GM21737 (cell line): ENCODE data around the gene FHAD1.
A peak's percentile ranks its signal among the peaks of the same experiment; 100 is the strongest.

Experiments
- ATAC-seq: cut with Tn5 transposase; IDR thresholded peaks from one replicate; pipeline ENCODE4 v1.9.1; 2021; ENCODE audit warnings: mild to moderate bottlenecking, moderate library complexity; ENCODE audit not compliant: unreplicated experiment

Gene FHAD1

DNA sequence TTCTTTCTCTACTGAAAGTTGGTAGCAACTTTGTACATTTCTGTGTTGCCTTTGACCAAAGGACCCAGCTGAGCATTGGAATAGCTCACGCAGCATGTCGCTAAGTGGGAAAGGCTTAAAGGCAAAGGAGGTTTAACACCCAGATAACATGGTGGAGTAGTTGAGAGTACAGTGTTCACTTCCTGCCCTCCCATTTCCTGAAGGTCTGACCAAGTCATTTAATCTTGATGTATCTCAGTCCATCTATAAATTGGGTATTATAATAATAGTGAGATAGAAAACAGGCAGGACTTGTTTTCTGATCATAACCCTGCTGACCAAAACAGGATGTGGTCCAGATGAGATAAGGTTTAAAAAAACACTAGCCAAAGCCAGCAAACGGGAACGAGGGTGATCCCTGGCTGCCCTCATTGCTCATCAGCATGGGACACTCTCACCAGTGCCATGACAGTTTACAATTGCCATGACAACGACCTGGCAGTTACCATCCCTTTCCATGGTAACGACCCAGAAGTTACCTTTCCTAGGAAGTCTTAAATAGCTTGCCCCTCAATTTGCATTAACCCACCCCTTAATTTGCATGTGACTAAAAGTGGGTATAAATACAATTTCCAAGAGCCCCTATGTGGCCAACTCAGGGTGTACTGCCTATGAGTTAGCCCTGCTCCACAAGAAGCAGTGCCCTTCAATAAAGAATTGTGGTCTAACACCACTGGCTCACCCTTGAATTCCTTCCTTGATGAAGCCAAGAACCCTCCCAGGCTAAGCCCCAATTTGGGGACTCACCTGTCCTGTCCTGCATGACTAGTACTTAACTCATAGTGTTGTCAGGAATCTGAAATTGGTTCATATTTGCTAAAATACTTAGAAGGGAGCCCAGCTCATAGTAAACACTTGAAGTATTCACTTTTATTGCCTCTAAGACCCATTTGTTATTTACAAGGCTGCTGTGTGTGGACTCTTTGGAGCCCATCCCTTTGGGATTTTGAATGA, 28.4 kb upstream of the FHAD1 start:
- ATAC-seq: no peak

DNA sequence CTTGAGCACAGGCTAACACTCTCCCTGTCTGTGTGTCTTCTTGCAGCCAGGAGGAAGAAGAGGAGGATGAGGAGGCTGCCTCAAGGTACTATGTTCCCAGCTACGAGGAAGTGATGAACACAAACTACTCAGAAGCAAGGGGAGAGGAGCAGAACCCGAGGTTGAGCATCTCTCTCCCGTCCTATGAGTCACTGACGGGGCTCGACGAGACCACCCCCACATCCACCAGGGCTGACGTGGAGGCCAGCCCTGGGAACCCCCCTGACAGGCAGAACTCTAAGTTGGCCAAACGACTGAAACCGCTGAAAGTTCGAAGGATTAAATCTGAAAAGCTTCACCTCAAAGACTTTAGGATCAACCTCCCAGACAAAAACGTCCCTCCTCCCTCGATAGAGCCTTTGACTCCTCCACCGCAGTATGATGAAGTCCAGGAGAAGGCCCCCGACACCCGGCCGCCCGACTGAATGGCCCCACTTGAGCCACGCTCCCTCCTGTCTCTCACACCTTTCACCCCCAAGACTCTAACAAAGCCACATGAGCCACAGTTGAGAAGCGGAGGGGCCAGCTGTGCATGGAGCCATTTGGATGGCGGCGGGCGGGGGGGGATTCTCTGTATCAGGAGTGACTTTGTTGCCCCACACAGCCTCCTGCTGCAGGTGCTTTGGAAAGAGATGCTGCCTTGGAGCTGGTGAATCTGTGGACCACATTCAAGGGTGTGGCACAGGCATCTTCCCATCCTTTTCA, 27.6 kb upstream of the FHAD1 start:
- ATAC-seq: no peak

DNA sequence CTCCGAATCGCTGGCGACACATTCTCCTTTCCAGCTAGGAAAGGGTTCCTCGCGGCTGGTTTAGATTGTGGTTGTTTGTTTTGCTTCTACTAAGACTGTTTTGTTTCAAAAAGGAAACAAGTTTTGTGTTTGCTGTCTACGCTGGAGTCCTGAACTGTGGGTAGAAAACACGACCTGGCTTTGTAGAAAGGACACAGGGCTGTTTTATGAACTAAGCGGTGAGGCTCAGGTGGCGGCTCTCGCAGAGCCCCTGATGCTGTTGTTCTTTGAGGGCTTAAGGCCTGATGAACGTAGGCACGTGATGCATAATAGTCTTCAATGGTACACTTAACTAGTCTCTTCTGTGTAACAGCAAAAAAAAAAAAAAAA, 27.0 kb upstream of the FHAD1 start:
- no peak for ATAC-seq

DNA sequence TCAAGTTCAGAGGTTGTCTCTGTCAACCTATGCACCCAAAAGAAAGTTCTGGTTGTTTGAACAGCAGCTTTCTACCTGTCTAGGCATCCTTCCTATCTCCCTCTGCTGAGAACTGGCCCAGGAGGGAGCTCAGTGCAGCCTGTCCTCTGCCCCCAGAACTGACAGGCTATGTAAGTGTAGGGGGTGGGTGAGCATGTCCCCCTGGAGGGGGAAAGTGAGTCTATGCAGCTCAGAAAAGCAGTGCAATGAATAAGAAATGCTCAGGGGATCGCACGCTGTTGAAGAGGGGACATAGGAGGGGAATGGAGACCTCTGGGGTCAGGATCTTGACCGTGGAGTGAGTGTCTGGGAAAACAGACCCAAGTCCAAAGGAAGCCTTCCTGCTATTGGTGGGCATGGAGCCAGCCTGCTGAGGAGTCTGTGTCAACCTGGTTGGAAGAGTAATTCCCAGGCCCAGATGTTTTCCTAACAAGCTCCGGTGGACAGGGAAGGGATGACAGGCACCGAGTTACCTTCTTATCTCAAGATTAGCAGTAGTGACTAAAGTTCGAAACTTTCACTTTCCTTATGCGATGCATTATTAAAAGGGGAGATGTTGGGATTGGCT, 26.1 kb upstream of the FHAD1 start:
- ATAC-seq: no peak

DNA sequence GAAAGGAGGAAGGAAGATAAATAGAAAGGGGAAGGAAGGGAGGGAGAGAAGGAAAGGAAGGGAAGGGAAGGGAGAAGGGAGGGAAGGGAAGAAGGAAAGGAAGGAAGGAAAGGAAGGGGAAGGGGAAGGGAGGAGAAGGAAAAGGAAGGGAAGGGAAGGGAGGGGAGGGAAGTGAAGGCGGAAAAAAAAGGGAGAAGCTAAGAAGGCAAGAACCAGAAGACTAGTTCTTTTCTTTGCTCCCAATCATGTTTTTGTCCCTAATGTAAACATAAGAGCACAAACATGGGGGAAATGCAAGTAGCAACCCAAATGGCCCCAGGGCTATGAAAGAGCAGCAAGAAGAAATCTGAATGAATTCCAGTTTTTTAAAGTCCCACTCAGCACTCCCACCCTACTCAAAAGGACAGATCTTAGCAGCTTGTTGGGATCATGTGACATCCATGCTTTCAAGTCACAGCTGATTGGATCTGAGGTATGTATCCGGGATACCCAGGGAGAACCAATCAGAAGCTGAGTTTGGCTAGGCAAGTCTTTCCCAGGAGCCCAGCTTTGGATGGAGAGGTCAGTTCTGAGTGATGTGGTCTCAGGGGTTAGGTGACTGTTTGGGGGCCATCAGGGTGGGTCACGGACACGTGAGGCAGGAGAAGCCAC, 24.2 kb upstream of the FHAD1 start:
- ATAC-seq: no peak

DNA sequence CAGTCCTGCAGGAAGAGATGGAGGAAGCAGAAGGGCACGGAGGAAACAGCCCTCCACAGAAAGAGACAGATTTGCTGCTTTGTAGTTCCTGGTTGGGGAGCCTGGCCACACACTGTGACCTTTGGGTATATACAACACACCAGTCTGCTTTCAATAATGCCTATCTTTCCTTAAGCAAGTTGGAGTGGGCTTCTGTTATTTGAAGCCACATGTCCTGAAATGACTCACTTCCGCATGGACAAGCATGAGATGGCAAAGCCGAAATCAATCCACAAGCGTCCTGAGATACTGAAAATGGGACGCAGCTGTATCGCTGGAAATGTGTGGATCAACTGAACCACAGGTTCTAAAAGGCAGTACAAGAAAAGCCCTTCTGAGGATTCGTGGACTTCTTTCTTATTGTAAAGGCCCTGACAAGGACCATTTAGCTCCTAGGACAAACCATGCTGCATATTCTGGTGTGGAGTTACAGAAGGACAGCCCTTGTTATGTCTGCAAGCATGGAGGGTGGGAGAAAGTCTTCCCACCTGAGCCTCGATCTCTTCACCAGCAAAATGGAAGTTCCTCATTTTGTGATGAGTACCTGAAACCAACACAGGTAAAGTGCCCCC, 22.7 kb upstream of the FHAD1 start:
- ATAC-seq: no peak

DNA sequence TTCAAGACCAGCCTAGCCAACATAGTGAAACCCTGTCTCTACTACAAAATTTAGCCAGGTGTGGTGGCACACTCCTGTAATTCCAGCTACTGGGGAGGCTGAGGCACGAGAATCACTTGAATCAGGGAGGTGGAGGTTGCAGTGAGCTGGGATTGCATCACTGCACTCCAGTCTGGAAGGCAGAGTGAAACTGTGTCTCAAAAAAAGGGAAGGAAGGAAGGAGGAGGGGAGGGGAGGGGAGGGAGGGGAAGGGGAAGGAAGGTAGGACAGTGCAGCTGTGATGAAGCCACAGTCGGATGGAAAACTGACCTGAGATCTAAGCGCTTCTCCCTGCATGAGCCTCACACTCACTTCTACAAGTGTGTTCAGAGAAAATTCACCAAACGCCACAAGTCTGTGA, 22.0 kb upstream of the FHAD1 start:
- no peak for ATAC-seq

DNA sequence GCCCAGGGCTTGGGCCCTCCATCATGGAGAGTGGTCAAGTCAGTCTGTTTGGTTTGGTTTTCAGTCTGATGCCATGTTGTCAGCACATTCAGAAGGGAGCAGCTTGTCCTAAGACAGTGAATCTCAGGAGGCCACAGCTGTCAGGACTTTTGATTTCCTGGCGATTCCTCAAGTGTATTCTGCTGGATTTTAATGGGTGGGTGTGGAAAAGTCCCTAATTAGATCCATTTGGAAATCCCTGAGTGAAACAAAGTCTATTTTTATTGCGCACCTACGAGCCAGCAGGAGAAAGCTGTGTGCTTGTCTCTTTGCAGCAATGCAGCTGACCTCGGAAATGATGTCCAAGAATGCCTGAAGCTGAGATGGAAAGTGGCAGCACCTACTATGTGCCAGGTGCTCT, 21.6 kb upstream of the FHAD1 start:
- ATAC-seq: no peak

DNA sequence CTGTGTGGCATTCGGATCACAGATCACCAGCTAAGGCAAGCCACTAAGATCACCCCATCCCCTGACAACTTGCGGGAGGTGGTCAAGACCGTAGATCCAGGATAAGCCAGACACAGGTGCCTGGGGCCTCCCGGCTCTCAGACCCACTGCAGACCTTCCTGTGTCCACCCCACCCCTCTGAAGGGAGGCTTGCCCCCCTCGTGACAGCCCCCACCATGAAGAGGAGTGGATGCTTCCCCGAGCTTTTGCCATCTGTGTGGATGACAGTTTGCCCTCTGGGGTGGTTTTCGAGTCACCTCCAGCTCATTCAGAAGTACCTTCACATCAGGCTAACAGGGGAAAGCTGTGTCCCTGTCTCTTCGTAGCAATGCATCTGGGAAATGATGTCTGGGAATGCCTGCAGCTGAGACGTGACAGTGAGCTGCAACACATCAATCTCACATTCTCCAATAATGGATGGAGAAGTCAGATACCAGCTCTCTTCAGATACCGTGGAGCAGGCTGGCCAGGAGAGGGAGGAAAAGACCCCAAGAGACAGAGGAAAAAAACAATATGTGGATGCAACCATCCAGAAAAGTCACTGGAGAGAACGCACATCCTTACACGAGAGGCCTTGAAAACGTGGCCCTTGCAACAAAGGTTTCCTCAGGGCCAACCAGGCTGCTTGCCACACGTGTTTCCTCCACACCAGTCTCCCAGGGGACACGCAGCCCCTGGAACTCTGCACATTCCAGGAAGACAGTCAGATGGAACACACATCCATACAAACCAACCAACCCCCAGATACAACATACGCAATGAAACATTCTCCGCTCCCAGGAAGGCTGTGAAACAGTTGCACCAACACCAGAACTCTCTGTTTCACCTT, 20.4 kb upstream of the FHAD1 start:
- no peak for ATAC-seq

DNA sequence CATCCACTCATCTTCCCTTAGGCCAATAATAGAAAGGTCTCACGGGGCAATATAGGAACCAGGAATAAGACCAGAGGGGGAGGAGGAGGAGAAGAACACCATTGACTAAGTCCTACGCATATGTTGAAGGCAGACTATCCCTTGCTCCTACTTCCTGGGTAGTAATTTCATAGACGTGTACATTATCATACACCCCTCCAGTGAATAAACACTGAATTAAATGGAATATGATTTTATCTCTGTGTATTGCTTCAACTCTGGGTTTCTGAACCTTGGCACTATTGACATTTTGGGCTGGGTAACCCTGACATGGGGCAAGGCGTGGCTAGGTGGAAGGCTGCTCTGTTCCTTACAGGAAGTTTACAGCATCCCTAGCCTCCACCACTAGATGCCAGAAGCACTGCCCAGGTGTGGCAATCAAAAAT, 17.3 kb upstream of the FHAD1 start:
- ATAC-seq: no peak

DNA sequence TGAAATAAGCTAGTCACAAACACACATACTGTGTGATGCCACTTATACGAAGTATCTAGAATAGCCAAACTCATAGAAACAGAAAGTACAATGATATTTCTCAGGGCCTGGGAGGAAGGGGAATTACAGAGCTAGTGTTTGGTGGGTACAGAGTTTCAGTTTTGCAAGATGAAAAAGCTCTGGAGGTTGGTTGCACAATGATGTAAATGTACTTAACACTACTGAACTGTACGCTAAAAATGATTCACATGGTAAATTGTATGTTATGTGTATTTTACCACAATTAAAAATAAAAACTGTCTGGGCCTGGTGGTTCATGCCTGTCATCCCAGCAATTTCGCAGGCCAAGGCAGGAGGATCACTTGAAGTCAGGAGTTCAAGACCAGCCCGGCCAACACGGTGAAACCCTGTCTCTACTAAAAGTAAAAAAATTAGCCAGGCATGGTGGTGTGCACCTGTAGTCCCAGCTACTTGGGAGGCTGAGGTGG, 15.3 kb upstream of the FHAD1 start:
- peak; percentile 78 for ATAC-seq

DNA sequence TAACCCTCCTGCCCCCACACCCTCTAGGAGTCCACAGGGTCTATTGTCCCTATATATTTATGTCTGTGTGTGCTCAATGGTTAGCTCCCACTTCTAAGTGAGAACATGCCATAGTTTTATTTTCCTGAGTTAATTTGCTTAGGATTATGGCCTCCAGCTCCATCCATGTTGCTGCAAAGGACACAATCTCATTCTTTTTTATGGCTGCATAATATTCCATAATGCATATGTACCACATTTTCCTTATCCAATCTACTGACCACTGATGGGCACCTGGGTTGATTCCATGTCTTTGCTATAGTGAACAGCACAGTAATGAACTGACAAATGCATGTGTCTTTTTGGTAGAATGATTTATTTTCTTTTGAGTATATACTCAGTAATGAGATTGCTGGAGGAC, 13.3 kb upstream of the FHAD1 start:
- no peak for ATAC-seq

DNA sequence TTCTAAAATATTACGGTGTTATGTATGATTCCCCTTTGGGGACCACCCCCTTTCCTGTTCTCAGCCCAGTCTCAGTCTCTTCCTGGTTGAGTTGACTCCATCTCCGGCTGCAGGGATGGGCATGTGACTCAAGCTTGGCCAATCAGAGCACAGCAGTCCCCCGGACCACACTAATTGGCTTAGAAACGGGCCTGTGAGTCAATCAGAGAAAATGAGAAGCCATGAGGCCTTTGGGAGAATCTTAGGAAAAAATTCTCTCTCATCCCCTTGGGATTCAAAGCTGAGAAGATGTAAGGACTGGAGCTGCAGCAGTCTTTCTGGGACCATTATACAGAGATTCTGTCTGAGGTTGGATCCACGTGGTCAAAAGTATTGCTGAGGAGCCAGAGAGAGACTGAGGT, 10.7 kb upstream of the FHAD1 start:
- ATAC-seq: no peak

DNA sequence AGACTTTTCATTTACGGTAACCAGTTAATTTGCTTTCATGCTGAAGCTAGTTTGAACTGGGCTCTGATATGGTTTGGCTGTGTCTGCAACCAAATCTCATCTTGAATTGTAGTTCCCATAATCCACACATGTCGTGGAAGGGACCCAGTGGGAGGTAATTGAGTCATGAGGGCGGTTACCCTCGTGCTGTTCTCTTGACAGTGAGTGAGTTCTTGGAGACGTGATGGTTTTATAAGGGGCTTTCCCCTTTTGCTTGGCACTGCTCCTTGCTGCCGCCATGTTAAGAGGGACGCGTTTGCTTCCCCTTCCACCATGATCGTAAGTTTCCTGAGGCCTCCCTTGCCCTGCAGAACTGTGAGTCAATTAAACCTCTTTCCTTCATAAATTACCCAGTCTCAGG, 10.3 kb upstream of the FHAD1 start:
- no peak for ATAC-seq

DNA sequence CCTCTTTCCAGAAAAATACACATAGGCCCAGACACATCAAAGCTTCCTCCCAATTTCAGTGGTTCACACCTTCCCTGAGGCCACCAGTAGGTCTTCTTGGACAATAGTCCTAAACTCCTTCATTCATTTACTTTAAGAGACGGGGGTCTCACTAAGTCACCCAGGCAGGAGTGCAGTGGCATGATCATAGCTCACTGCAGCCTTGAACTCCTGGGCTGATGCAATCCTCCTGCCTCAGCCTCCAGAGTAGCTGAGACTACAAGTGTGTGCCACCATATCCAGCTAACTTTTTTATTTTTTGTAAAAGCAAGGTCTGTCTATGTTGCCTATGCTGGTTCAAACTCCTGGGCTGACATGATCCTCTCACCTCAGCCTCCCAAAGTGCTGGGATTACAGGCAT, 8.2 kb upstream of the FHAD1 start:
- no peak for ATAC-seq

DNA sequence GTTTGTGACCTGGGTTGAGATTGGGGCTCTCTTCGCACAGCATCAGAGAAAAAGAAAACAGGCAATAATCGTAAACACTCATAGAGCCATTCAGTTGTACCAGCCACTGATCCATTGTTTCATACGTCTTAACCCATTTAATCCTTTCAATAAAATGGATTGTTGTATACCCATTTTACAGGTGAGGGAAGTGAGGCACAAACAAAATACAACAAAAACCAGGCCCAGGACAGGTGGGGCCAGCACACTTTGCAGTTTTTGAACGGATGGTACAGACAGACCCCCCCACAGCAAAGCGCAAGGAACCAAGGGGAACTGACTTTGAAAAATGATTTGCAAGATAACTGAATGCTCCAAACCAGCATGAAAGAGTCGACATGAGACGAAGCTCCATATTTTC, 4.3 kb upstream of the FHAD1 start:
- ATAC-seq: no peak

DNA sequence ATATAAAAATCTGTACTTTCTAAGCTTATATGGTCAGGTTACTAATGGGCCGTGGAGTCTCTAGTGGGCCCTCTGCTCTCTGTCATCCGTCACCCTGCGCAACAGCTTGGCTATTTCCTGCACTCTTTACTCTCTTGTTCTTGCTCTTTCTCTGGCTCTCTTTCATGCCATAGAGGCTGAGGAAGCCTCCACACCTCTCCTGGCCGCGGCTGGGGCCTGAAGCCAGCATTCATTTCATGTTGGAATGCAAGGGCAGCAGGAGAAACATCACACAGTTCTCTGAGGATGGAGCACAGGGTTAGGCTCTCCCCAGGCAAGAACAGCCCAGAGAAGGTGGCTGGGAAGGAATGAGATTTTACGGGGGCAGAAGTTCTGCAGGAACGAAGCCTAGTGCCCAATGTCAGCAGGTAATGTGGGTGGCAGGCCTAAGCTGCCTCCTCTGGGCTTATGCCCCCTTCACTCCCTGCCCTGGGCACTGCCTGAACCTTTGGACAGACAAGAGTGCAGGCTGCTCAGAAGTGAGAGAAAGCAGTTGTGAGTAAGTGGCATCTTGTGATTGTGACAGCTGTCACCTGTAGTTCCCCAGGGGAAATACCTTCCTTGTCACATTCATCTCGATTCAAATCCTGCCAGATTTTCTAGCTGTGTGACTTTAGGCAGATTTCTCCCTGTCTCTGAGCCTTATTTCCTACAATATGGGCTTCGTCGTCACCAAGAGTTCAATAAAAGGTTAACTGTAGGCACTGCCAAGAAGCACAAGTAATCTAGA, 3.6 kb upstream of the FHAD1 start:
- ATAC-seq: no peak

DNA sequence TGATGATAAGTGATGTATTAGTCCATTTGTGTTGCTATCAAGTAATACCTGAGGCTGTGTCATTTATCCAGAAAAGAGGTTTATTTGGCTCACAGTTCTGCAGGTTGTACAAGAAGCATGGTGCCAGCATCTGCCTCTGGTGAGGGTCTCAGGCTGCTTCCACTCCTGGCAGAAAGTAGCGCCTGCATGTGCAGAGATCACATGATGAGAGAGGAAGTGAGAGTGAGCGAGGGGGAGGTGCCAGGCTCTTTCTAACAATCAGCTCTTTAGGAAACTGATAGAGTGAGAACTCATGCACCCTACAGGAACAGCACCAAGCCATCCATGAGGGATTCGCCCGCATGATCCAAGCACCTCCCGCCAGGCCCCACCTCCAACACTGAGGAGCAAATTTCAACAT, 2.2 kb upstream of the FHAD1 start:
- ATAC-seq: no peak
